MCF 10A (cell line): ENCODE results near the gene MDFIC. TPM values are rescaled to one million over a fixed set of nuclear protein-coding genes. Genes with fewer than 3 reads are reported as not detected.

Experiments used
- BruUV-seq: library from RNA; stranded (reverse); fragments of 400-500 nt; replicated peaks from 2 replicates; lab custom pipeline; 2021; lab: Mats Ljungman, UMichigan
- CTCF ChIA-PET: fragments of 300-600 bp; sonication (Branson Sonifier 250); formaldehyde crosslinking; extraction: SDS; loops from one replicate; lab custom pipeline; 2021; ENCODE audit warnings: antibody characterized with exemption, inconsistent platforms; lab: Yijun Ruan, JAX
- POLR2A ChIA-PET: fragments of 300-600, 350-650 bp; sonication (Branson Sonifier 250); formaldehyde crosslinking; extraction: SDS; loops from one replicate; lab custom pipeline; 2020; ENCODE audit warnings: antibody characterized with exemption, inconsistent platforms; lab: Yijun Ruan, JAX
- DNase-seq: peaks from one replicate; pipeline ENCODE4 v3.0.0-alpha.2; 2018; ENCODE audit not compliant: unreplicated experiment
- H3K27ac Mint-ChIP-seq: one replicate; pipeline ENCODE4 v1.8.0; 2022; ENCODE audit warnings: mild to moderate bottlenecking, low read depth, mixed read lengths; ENCODE audit not compliant: unreplicated experiment
- H3K27me3 Mint-ChIP-seq: one replicate; pipeline ENCODE4 v1.8.0; 2022; ENCODE audit warnings: mixed read lengths; ENCODE audit not compliant: insufficient read depth, unreplicated experiment
- H3K36me3 Mint-ChIP-seq: one replicate; pipeline ENCODE4 v1.8.0; 2022; ENCODE audit warnings: mild to moderate bottlenecking, moderate library complexity, mixed read lengths; ENCODE audit not compliant: insufficient read depth, unreplicated experiment
- H3K4me1 Mint-ChIP-seq: one replicate; pipeline ENCODE4 v1.8.0; 2022; ENCODE audit warnings: mixed read lengths; ENCODE audit not compliant: insufficient read depth, unreplicated experiment
- H3K4me3 Mint-ChIP-seq: one replicate; pipeline ENCODE4 v1.8.0; 2022; ENCODE audit warnings: mild to moderate bottlenecking, moderate library complexity, mixed read lengths; ENCODE audit not compliant: unreplicated experiment
- H3K9me3 Mint-ChIP-seq: one replicate; pipeline ENCODE4 v1.8.0; 2022; ENCODE audit warnings: mixed read lengths; ENCODE audit not compliant: unreplicated experiment
- CTCF ChIP-seq: fragments of 200-600 bp; IDR thresholded peaks from one replicate; pipeline ENCODE4 v1.8.0; 2022; ENCODE audit warnings: antibody characterized with exemption, mild to moderate bottlenecking; ENCODE audit not compliant: unreplicated experiment
- intact Hi-C: fragments of 100-400 bp; cut with micrococcal nuclease; formaldehyde crosslinking; loops from 2 replicates; pipeline ENCODE4 v1.14.1; 2022
- total RNA-seq: library from RNA; stranded (reverse); gene quantifications from 2 replicates; pipeline ENCODE4 v1.2.3, GENCODE V29; 2022

The MDFIC gene
- total RNA-seq, 1 experiment from 2014 or later, result 7.8 TPM

- intact Hi-C loops, result no loop called here
- Mint-ChIP-seq H3K27ac (no peak overlapping the region), H3K4me1 (peaks cover 10% of the 10 kb centered on the region), H3K36me3 (no peaks in the 10 kb centered on the region), H3K9me3 (no peaks in the 10 kb centered on the region), H3K27me3 (no peaks in the 10 kb centered on the region), H3K4me3 (no peak overlapping the region)
- no TSS peak for BruUV-seq
- ChIA-PET CTCF (no interaction called here), POLR2A (interaction anchor here (0.7 kb wide), 1 partner anchor 212 kb away, joined by 3 read pairs; no protein-coding TSS in a partner anchor)
- DNase-seq, result no peak
- TF ChIP-seq CTCF, result no peak
Observed at GRCh38 chr7:115005251-115005650, 83.4 kb downstream of the MDFIC start.

DNA sequence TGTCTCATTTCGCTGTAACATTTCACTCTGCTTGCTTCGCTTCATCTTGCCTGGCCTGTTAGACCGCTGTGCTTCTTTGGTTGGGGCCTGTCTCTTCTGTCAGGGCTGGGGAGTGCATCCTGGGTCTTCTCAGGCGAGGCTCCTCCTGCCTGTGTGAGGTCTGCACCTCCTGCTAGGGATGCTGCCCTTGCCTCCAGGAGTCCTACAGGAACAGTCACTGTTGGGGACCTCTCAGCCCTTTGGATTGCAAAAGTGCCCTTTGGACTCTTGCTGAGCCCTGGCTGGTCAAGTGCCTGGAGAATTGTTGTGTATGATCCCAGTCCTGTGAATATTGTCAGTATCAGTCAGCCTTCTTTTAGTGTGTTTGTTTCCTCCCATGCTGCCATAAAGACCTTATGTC is 84.1 kb downstream of the MDFIC start:
- no TSS peak for BruUV-seq
- CTCF ChIA-PET, result no interaction called here
- no peak for DNase-seq
- no peaks in the 10 kb centered on the region for H3K27me3 Mint-ChIP-seq
- no peak overlapping the region for H3K4me3 Mint-ChIP-seq
- POLR2A ChIA-PET, result no interaction called here
- peaks cover 10% of the 10 kb centered on the region for H3K4me1 Mint-ChIP-seq
- intact Hi-C loops, result no loop called here
- no peak overlapping the region for H3K27ac Mint-ChIP-seq
- TF ChIP-seq CTCF, result no peak
- H3K36me3 Mint-ChIP-seq, result no peaks in the 10 kb centered on the region
- no peaks in the 10 kb centered on the region for H3K9me3 Mint-ChIP-seq

DNA sequence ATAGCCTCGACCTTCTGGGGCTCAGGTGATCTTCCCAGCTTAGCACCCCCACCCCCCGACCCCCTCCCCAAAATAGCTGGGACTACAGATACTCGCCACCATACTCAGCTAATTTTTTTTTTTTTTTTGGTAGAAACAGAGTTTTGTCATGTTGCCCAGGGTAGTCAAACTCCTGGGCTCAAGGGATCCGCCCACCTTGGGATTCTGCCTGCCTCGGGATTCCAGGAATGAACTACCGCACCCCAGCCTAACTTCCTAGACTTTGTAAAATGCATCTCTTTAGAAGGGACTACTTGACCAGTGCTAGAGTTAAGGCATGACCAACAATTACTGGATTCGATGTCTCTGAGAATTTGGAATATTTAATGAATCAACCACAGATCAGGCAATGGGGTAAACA is 85.9 kb downstream of the MDFIC start:
- H3K27ac Mint-ChIP-seq, result no peak overlapping the region
- no peak overlapping the region for H3K4me3 Mint-ChIP-seq
- ChIA-PET CTCF (no interaction called here), POLR2A (interaction anchor here (0.6 to 0.7 kb wide), 2 partner anchors 46 to 285 kb away, joined by 3 to 5 read pairs; no protein-coding TSS in a partner anchor)
- no TSS peak for BruUV-seq
- H3K4me1 Mint-ChIP-seq, result peaks cover 10% of the 10 kb centered on the region
- intact Hi-C loops, result no loop called here
- H3K36me3 Mint-ChIP-seq, result no peaks in the 10 kb centered on the region
- no peak for TF ChIP-seq CTCF
- DNase-seq, result no peak
- H3K27me3 Mint-ChIP-seq, result no peaks in the 10 kb centered on the region
- no peaks in the 10 kb centered on the region for H3K9me3 Mint-ChIP-seq

DNA sequence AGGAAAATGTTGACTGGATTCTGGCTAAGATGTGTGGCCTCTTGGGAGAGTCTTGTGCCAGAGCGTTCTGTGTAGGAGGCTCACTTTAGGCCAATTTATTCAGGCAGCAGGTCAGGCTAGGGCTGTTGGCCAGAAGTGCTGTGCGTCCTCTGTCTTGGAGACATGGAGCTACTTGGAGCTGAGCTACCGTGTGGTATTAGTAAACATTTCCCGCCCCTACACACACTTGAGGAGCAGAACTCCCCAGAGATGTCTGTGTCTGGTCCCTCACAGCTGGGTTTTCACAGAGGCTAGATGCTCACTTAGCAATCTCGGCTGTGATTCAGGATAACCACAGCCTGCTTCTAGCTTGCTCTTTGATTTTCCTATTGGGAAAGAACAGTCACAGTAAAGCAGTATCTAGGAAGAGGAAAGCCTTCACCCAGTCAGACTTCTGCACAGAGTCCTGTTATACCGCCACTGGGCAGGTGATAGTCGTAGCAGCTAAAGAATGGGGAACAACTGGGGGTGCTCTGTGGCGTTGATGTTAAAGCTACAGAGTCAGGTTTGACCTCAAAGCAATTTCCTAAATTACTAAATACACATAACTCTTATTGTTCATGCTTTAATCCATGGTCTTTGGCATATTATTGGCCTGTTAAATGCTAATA is 86.7 kb downstream of the MDFIC start:
- Mint-ChIP-seq H3K4me1 (peaks cover 10% of the 10 kb centered on the region), H3K27ac (no peak overlapping the region), H3K9me3 (no peaks in the 10 kb centered on the region), H3K4me3 (no peak overlapping the region), H3K27me3 (no peaks in the 10 kb centered on the region), H3K36me3 (no peaks in the 10 kb centered on the region)
- ChIA-PET POLR2A (no interaction called here), CTCF (no interaction called here)
- DNase-seq, result no peak
- no TSS peak for BruUV-seq
- intact Hi-C loops, result no loop called here
- TF ChIP-seq CTCF, result no peak
